IPS DF 6.9 (cell line): ENCODE results near the gene APPL2.
"Not testable (repeated sequence)": the region's sequence is repeated elsewhere in the genome, so short reads cannot be mapped to it uniquely, and the experiment has no call there.

Experiments used
- DNase-seq: peaks from one replicate; pipeline ENCODE4 v3.0.0-alpha.2; 2013; ENCODE audit warnings: low read depth, low spot score
- H3K27ac ChIP-seq: one replicate; pipeline ENCODE4 v1.5.1; 2013; ENCODE audit warnings: low read length, control low read depth
- H3K27me3 ChIP-seq: 2 replicates; pipeline ENCODE4 v1.6.1; 2013; ENCODE audit warnings: mild to moderate bottlenecking, low read length; ENCODE audit not compliant: control insufficient read depth, insufficient read depth
- H3K36me3 ChIP-seq: 2 replicates; pipeline ENCODE4 v1.6.1; 2013; ENCODE audit warnings: low read length; ENCODE audit not compliant: control insufficient read depth, insufficient read depth
- H3K4me1 ChIP-seq: 2 replicates; pipeline ENCODE4 v1.6.1; 2013; ENCODE audit warnings: low read length; ENCODE audit not compliant: control insufficient read depth, insufficient read depth
- H3K4me3 ChIP-seq: 2 replicates; pipeline ENCODE4 v1.5.1; 2013; ENCODE audit warnings: mild to moderate bottlenecking, low read length
- H3K9me3 ChIP-seq: 2 replicates; pipeline ENCODE4 v1.6.1; 2013; ENCODE audit warnings: low read length, inconsistent platforms; ENCODE audit not compliant: control insufficient read depth, insufficient read depth
- WGBS: extraction: QIAGEN DNeasy Blood & Tissue Kit; methylation state at CpG from one replicate; pipeline ENCODE4 v1.1.7; 2013; ENCODE audit warnings: mixed read lengths, missing lambda C conversion rate; ENCODE audit not compliant: insufficient read length, insufficient coverage; 5-methylcytosine and 5-hydroxymethylcytosine counted together

APPL2 gene

GRCh38 chr12:105200385-105200784 lies 35.6 kb downstream of the APPL2 start:
- whole genome bisulfite sequencing, result no CpG with 5 or more reads among the region's 4 CpGs
- Histone ChIP-seq H3K36me3 (peaks cover 7% of the 10 kb centered on the region; the same call in 1 of the 2 replicates), H3K4me1 (no peaks in the 10 kb centered on the region), H3K4me3 (no peak overlapping the region), H3K27me3 (no peaks in the 10 kb centered on the region; the same call in 1 of the 2 replicates), H3K9me3 (no peaks in the 10 kb centered on the region), H3K27ac (no peak overlapping the region)
- DNase-seq, result no peak

- H3K9me3 ChIP-seq, result no peaks in the 10 kb centered on the region
- no peaks in the 10 kb centered on the region; the same call in 1 of the 2 replicates for H3K27me3 ChIP-seq
- H3K4me1 ChIP-seq, result no peaks in the 10 kb centered on the region
- WGBS, result no CpG with 5 or more reads among the region's 6 CpGs
- H3K27ac ChIP-seq, result no peak overlapping the region
- DNase-seq, result no peak
- no peak overlapping the region for H3K4me3 ChIP-seq
- H3K36me3 ChIP-seq, result peaks cover 11% of the 10 kb centered on the region
These were observed 37.0 kb downstream of the APPL2 start for GRCh38 chr12:105198961-105199360.

GRCh38 chr12:105196090-105196489 lies 39.9 kb downstream of the APPL2 start:
- DNase-seq, result no peak
- WGBS, result no CpG with 5 or more reads among the region's 6 CpGs
- H3K27ac ChIP-seq, result no peak overlapping the region
- peaks cover 13% of the 10 kb centered on the region for H3K36me3 ChIP-seq
- H3K9me3 ChIP-seq, result no peaks in the 10 kb centered on the region
- no peaks in the 10 kb centered on the region; the same call in 1 of the 2 replicates for H3K27me3 ChIP-seq
- H3K4me1 ChIP-seq, result no peaks in the 10 kb centered on the region
- H3K4me3 ChIP-seq, result no peak overlapping the region

GRCh38 chr12:105194947-105195346 lies 41.0 kb downstream of the APPL2 start:
- Histone ChIP-seq H3K27ac (no peak overlapping the region), H3K4me1 (no peaks in the 10 kb centered on the region)

GRCh38 chr12:105192624-105193225 lies 43.2 kb downstream of the APPL2 start:
- Histone ChIP-seq H3K27me3 (no peaks in the 10 kb centered on the region; the same call in 1 of the 2 replicates), H3K27ac (no peak overlapping the region), H3K4me1 (no peaks in the 10 kb centered on the region), H3K36me3 (peaks cover 13% of the 10 kb centered on the region), H3K9me3 (no peaks in the 10 kb centered on the region), H3K4me3 (no peak overlapping the region)
- DNase-seq, result no peak
- no CpG with 5 or more reads among the region's 1 CpG for whole genome bisulfite sequencing

More at GRCh38 chr12:105194947-105195346, 41.0 kb downstream of the APPL2 start:
- no CpG with 5 or more reads among the region's 6 CpGs for WGBS
- no peak for DNase-seq
- no peaks in the 10 kb centered on the region for H3K9me3 ChIP-seq
- H3K27me3 ChIP-seq, result no peaks in the 10 kb centered on the region; the same call in 1 of the 2 replicates
- H3K4me3 ChIP-seq, result no peak overlapping the region
- H3K36me3 ChIP-seq, result peaks cover 13% of the 10 kb centered on the region

- Histone ChIP-seq H3K27ac (no peak overlapping the region), H3K27me3 (no peaks in the 10 kb centered on the region), H3K36me3 (peaks cover 8% of the 10 kb centered on the region), H3K4me1 (no peaks in the 10 kb centered on the region), H3K9me3 (no peaks in the 10 kb centered on the region), H3K4me3 (no peak overlapping the region)
- no peak for DNase-seq
- WGBS, result 100% methylated on average over 1 of the region's 6 CpGs
These were observed 45.4 kb downstream of the APPL2 start for GRCh38 chr12:105190530-105190929.

GRCh38 chr12:105189293-105189692 lies 46.7 kb downstream of the APPL2 start:
- no peaks in the 10 kb centered on the region for H3K27me3 ChIP-seq
- peaks cover 2% of the 10 kb centered on the region; the same call in 1 of the 2 replicates for H3K36me3 ChIP-seq
- no CpG with 5 or more reads among the region's 6 CpGs for WGBS
- H3K4me3 ChIP-seq, result no peak overlapping the region
- no peaks in the 10 kb centered on the region for H3K4me1 ChIP-seq
- H3K27ac ChIP-seq, result no peak overlapping the region
- no peak for DNase-seq
- no peaks in the 10 kb centered on the region for H3K9me3 ChIP-seq

- DNase-seq, H3K27me3 ChIP-seq, H3K4me1 ChIP-seq, H3K4me3 ChIP-seq, H3K9me3 ChIP-seq, H3K36me3 ChIP-seq, H3K27ac ChIP-seq: not testable (repeated sequence)
- no CpG with 5 or more reads among the region's 5 CpGs for WGBS
These were observed 52.0 kb downstream of the APPL2 start for GRCh38 chr12:105183976-105184375.

- H3K27me3 ChIP-seq, H3K9me3 ChIP-seq, H3K36me3 ChIP-seq, DNase-seq, H3K27ac ChIP-seq, H3K4me1 ChIP-seq, H3K4me3 ChIP-seq: not testable (repeated sequence)
- no CpG with 5 or more reads among the region's 4 CpGs for WGBS
These were observed 52.6 kb downstream of the APPL2 start for GRCh38 chr12:105183406-105183805.

GRCh38 chr12:105179114-105179513 lies 56.9 kb downstream of the APPL2 start:
- no CpG with 5 or more reads among the region's 1 CpG for WGBS
- not testable (repeated sequence) for DNase-seq, H3K36me3 ChIP-seq, H3K27ac ChIP-seq, H3K9me3 ChIP-seq, H3K4me1 ChIP-seq, H3K27me3 ChIP-seq, H3K4me3 ChIP-seq

GRCh38 chr12:105177208-105177607 lies 58.8 kb downstream of the APPL2 start:
- Histone ChIP-seq H3K4me3 (no peak overlapping the region), H3K27me3 (no peaks in the 10 kb centered on the region), H3K36me3 (no peaks in the 10 kb centered on the region), H3K27ac (no peak overlapping the region), H3K9me3 (no peaks in the 10 kb centered on the region), H3K4me1 (no peaks in the 10 kb centered on the region)
- WGBS, result no CpG with 5 or more reads among the region's 4 CpGs
- no peak for DNase-seq
